GM21515 (cell line): Measurements from ENCODE around the gene UCN3.

Experiments used
- ATAC-seq: cut with Tn5 transposase; IDR thresholded peaks from one replicate; pipeline ENCODE4 v1.9.1; 2021; ENCODE audit not compliant: unreplicated experiment

Gene UCN3

DNA sequence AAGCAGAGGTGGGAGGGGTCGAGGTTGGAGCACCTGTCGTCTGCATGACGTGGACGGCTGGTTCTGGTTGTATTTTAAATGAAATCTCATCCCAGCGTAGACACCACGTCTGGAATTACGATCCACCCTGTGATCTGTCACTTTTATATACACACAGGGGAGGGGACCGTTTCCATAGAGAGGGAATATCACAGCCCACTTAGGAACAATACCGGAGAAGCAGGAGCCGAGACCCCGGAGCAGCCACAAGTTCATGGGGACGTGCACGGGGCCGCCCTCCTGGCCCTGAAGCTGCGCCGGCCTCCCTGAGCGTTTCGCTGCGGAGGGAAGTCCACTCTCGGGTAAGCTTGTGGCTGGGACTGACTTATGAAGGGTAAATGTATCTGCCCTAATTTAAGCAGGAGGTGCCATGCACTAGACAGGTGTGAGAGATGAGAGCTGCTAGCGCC is at the start of gene UCN3:
Gene UCN3 (plus strand): TSS at position 77 of the 449 bp plus-strand sequence. CDS start 8,755 bp downstream, outside the sequence.
- no peak for ATAC-seq

DNA sequence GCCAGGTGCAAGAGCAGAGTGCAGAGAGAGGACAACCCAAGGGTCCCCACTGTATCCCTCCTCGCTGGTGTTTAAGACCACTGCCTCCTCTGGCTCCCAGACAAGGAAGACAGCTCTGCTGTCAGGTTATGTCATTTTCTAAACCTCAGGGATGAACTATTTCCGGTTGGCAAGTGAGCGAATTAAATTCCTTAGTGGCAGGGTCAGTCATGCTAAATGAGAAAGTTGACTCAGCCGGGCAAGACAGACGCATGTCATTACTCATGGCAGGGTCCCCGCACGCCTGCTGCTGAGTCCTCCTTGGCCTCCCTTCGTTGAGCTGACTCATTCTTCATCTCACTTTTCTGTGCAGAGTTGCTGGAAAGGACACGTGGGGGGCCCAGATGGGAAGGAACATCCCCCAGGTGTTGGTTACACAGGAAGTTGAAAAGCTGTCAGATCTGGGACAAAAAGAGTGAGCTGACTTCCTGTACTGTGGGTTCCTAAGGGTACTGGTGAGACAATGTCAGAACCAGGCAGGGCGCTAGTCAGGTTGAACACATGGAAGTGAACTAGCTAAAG is 47.1 kb upstream of the UCN3 start:
- ATAC-seq = no peak

DNA sequence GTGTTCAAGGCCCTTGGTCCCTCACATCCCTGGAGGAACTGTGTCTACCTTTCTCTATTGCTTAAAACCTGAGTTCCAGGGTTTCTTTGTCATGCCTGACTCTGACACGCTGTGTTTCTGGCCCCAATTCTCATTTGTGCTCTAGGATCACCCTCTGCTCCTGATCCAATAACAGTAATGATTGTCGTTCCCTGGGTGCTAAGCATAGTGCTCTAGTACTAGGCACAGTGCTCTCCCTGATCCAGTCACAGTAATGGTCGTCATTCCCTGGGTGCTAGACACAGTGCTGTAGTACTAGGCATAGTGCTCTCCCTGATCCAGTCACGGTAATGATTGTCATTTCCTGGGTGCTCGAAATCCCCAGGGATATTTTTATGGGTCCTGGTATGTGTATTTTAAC is 46.6 kb upstream of the UCN3 start:
- no peak for ATAC-seq

DNA sequence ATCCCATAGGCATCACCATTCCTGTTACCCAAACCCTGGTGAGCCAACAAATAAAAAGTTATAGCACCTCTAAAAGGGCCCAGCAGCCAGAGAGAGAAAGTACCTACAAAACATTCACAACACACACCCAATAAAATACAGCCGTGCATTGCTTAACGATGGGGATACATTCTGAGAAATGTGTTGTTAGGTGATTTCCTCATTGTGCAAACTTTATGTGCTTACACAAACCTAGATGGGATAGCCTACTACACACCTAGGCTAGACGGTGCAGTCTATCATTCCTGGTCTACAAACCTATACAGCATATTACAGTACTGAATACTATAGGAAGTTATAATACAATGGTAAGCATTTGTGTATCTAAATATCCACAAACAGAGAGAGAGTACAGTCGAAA is 44.9 kb upstream of the UCN3 start:
- no peak for ATAC-seq

DNA sequence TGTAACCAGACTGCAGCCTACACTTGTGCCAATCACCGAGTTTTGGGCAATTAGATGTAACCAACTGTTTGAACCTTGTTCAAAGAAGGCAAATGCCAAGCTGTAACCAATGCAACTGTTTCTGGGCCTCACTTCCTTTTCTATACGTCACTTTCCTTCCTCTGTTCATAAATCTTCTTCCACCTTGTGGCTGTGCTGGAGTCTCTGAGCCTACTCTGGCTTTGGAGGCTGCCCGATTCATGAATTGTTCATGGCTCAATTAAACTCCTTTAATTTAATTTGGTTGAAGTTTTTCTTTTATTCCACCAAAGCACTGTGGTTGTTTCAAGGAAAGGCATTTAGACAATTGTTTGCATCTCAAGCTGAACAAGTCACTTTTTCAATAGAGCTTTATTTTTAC is 43.5 kb upstream of the UCN3 start:
- ATAC-seq = no peak

DNA sequence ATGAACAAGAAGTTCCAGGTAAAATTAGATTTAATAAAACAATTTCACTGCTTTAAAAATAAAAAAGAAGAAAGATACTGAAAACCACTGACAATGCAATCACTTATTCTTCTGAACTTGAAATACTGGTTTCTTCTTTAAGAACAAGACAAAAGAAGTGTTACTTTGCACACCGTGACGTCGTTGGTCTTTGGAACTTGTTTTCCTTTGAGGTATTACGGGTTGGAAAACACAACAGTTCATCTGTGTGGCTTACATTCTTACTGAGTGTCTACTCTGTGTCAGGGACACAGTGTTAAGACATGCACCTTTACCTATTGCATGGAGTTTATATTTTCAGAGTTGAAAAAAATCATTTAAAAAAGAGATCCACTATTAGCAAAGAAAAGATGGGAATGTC is 41.3 kb upstream of the UCN3 start:
- ATAC-seq = no peak

DNA sequence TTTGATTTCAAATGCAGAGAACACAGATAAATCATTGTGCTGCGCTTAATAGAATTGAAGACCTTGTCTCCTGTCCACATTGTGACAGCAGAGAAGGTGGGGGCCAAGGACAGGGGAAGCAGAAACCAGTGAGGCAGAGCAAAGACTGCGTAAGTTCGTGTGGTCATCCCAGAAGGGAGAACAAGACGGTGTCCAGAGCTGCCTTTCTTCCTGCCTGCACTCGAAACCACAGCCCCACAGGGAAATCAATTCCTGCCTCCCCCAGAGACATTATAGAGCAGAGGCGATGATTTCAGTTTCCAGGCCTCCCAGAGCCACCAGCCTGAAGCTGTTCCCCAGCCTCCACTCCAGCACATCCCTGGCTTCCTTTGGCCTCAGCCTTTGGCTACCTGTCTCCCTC is 39.7 kb upstream of the UCN3 start:
- no peak for ATAC-seq

DNA sequence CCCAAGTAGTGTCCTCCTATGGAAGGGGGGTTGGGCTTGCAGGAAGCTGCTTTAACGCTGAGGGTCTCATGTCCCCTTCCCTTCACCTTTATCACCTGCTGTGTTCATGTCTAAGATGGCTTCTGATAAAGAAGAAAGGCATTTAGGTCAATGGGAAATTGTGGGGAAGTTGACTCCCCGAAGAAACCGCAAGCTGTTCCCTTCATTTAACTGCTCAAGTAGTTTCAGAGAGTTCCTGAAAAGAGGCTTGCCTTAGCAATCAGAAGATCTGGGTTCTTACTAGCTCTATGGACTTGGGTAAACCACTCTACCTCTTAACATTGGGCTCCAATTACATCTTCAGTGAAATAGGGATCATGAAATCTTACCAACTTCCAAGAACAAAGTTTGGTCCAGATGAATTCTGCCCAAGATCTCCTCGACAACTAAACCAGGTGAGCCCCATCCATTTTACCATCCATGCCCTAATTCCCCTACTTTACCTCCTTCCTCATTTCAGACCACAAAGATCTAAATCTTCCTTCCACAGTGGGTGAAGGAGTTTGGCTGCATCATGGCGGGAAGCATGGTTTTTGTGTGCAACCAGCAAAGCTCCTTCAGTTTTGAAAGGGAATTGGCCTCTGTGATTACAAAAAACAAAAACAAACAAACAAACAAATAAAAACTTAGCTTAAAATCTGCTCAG is 30.4 kb upstream of the UCN3 start:
- ATAC-seq = no peak

DNA sequence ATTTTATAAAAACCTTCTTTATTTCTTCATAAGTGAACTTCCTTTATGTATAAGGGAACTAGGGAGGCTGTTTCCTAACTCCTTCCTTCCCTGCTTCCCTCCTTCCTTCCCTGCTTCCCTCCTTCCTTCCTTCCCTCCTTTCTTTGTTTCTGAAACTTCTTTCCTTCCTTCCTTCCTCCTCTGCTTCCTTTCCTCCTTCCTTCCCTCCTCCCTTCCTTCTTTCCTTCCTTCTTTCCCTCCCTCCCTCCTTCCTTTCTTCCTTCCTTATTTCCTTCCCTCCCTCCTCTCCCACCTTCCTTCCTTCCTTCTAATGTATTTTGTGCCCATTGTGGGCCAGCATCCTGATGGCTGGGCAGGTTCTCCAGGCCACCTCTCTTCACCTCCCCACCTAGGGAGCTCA is 26.8 kb upstream of the UCN3 start:
- no peak for ATAC-seq

GRCh38 chr10:5343092-5343491 is 21.7 kb upstream of the UCN3 start:
- no peak for ATAC-seq

GRCh38 chr10:5343561-5343960 is 21.2 kb upstream of the UCN3 start:
- ATAC-seq = no peak

- no peak for ATAC-seq
These were observed 20.8 kb upstream of the UCN3 start for GRCh38 chr10:5343979-5344378.

- no peak for ATAC-seq
These were observed 20.0 kb upstream of the UCN3 start for GRCh38 chr10:5344746-5345145.

DNA sequence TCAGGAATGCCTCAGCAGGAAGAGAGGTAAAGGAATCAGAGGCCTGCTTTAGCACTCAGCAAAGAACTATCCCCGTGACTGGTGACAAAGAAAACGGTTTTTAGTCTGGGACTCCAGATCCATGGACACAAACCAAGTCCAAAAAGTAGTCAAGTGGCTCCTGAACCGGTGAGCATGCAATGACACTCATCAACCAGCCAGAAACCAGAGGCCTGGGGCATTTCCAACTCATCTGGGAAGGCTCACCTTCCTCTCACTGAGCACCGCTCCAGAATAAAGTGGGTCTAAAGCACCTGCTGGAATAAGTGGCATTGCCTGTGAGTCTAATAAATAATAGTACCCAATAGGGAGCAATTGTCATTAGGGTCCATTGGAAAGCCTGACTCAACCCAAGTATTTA is 17.9 kb upstream of the UCN3 start:
- no peak for ATAC-seq

DNA sequence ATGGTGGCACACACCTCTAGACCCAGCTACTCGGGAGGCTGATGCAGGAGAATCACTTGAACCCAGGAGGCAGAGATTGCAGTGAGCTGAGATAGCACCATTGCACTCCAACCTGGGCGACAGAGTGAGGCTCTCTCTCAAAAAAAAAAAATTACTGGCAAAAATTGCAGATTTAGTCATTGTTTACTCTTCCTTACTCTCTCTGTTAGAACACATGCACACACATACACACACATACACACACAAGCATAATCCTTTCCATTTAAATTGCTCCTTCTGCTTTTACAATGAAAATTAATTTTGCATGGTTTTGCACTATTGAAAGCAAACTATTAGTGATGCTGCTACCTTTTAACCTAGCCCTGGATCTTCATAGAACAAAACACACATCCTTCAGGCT is 15.4 kb upstream of the UCN3 start:
- ATAC-seq = no peak

- peak; percentile 66 for ATAC-seq
These were observed 10.7 kb upstream of the UCN3 start for GRCh38 chr10:5354068-5354467.

DNA sequence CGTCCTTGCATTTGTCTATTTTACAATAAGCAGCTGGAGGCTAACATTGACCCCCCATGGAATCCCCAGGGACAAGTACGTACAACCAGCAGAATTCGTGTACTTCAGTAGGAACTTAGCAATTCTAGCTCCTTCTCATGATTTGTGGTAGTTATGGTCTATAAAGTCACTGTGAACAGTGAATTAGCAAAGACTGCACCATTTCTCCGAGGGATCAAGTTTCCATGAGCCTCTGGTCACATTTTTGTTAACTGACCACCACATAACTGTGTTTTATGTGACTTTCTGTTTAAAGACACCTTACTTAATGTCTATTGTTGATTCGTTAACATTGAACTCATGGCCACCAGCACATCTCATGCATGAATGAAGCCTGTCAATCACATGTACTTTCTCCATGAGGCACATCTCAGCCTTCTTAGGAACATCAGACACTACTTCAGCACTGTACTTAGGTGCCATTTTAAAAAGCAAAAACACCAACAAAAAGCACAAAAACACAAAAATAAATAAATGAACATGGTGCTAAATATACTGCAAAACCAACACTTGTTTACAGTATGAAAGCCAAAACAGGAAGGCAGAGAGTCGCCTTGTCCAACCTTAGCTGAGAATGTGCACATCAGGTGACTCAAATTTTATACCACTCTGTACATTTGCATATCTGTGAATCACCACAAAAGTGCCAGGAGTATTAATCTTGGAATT is 9.0 kb upstream of the UCN3 start:
- ATAC-seq = no peak

- no peak for ATAC-seq
These were observed 8.4 kb upstream of the UCN3 start for GRCh38 chr10:5356302-5356763.

GRCh38 chr10:5360318-5360915 is 4.3 kb upstream of the UCN3 start:
- ATAC-seq = no peak

DNA sequence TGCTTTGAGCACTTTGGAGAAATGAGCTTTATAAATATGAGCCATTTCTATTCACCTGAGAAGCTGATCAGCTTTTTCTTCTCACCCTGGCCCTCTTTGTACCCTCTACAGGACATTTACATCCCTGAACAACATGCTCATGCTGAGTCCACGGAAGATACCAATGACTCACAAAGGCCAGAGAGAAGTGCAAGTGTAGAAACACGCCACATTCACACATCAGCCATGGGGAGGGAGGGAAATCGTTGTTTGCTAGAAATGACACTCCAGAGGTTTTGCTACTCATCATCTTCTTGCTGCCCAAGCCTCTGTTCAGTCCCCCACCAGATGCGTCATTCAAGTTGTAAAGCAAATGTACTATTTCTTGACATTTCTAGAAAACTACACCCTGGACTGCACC is 2.8 kb upstream of the UCN3 start:
- ATAC-seq = no peak

- ATAC-seq = no peak
These were observed 1.9 kb upstream of the UCN3 start for GRCh38 chr10:5362873-5363272.

- ATAC-seq = no peak
These were observed 392 bp upstream of the UCN3 start for GRCh38 chr10:5364374-5364773.
